GM19468 (cell line): Measurements from ENCODE around the gene FAF1.

Experiments
- ATAC-seq: cut with Tn5 transposase; IDR thresholded peaks from one replicate; pipeline ENCODE4 v1.9.1; 2021; ENCODE audit warnings: mild to moderate bottlenecking, moderate library complexity, moderate number of reproducible peaks; ENCODE audit not compliant: unreplicated experiment; ENCODE audit errors: extremely low read depth

Gene FAF1

GRCh38 chr1:50666849-50667248, 293.2 kb downstream of the FAF1 start:
- no peak for ATAC-seq

GRCh38 chr1:50665413-50665812, 294.7 kb downstream of the FAF1 start:
- ATAC-seq, result no peak

GRCh38 chr1:50661626-50662025, 298.4 kb downstream of the FAF1 start:
- ATAC-seq, result no peak

GRCh38 chr1:50659107-50659662, 300.9 kb downstream of the FAF1 start:
- ATAC-seq, result no peak

- no peak for ATAC-seq
Measured at GRCh38 chr1:50658459-50659076, 301.5 kb downstream of the FAF1 start.

- no peak for ATAC-seq
Measured at GRCh38 chr1:50656931-50657330, 303.1 kb downstream of the FAF1 start.

GRCh38 chr1:50651476-50652263, 308.4 kb downstream of the FAF1 start:
- no peak for ATAC-seq

GRCh38 chr1:50646526-50646925, 313.5 kb downstream of the FAF1 start:
- no peak for ATAC-seq

GRCh38 chr1:50645139-50645538, 314.9 kb downstream of the FAF1 start:
- no peak for ATAC-seq

GRCh38 chr1:50644447-50645105, 315.5 kb downstream of the FAF1 start:
- ATAC-seq, result no peak

GRCh38 chr1:50637460-50637859, 322.6 kb downstream of the FAF1 start:
- no peak for ATAC-seq

GRCh38 chr1:50634251-50634650, 325.8 kb downstream of the FAF1 start:
- ATAC-seq, result no peak

- ATAC-seq, result no peak
Measured at GRCh38 chr1:50633465-50633864, 326.6 kb downstream of the FAF1 start.

GRCh38 chr1:50631161-50631560, 328.9 kb downstream of the FAF1 start:
- ATAC-seq, result no peak

GRCh38 chr1:50622259-50622658, 337.8 kb downstream of the FAF1 start:
- no peak for ATAC-seq

- no peak for ATAC-seq
Measured at GRCh38 chr1:50620680-50621329, 339.3 kb downstream of the FAF1 start.

GRCh38 chr1:50615036-50615750, 344.9 kb downstream of the FAF1 start:
- no peak for ATAC-seq

- ATAC-seq, result no peak
Measured at GRCh38 chr1:50611675-50612074, 348.4 kb downstream of the FAF1 start.

- no peak for ATAC-seq
Measured at GRCh38 chr1:50610563-50610962, 349.5 kb downstream of the FAF1 start.

- ATAC-seq, result no peak
Measured at GRCh38 chr1:50609508-50609907, 350.6 kb downstream of the FAF1 start.
